Smooth muscle cell (in vitro differentiated cells): ENCODE results near the gene ALDOB. TPM values are rescaled to one million over a fixed set of nuclear protein-coding genes. Genes with fewer than 3 reads are reported as not detected.

Experiments used
- DNase-seq: peaks from one replicate; lab custom pipeline; 2025; ENCODE audit not compliant: unreplicated experiment; lab: John Stamatoyannopoulos, UW
- H2AFZ ChIP-seq: fragments of 200-600 bp; sonication (generic); 2 replicates; pipeline ENCODE4 v1.6.0; 2016; ENCODE audit warnings: antibody characterized with exemption, low read depth, mild to moderate bottlenecking
- H3F3A ChIP-seq: fragments of 200-600 bp; sonication (generic); 2 replicates; pipeline ENCODE4 v1.6.0; 2017; ENCODE audit warnings: antibody characterized with exemption, low read depth
- H3K27ac ChIP-seq: fragments of 200-600 bp; sonication (generic); 2 replicates; pipeline ENCODE4 v1.5.1; 2016; ENCODE audit warnings: low read depth, mild to moderate bottlenecking
- H3K27me3 ChIP-seq: fragments of 200-600 bp; sonication (generic); 2 replicates; pipeline ENCODE4 v1.6.1; 2016; ENCODE audit warnings: low read depth, mild to moderate bottlenecking
- H3K36me3 ChIP-seq: fragments of 200-600 bp; sonication (generic); 2 replicates; pipeline ENCODE4 v1.5.1; 2016; ENCODE audit warnings: low read depth
- H3K4me1 ChIP-seq: fragments of 200-600 bp; sonication (generic); 2 replicates; pipeline ENCODE4 v1.5.1; 2016; ENCODE audit warnings: low read depth
- H3K4me2 ChIP-seq: fragments of 200-600 bp; sonication (generic); 2 replicates; pipeline ENCODE4 v1.6.0; 2016; ENCODE audit warnings: mild to moderate bottlenecking
- H3K4me3 ChIP-seq: fragments of 200-600 bp; sonication (generic); 2 replicates; pipeline ENCODE4 v1.5.1; 2016; ENCODE audit warnings: mild to moderate bottlenecking
- H3K79me2 ChIP-seq: fragments of 200-600 bp; sonication (generic); 2 replicates; pipeline ENCODE4 v1.6.0; 2016; ENCODE audit warnings: low read depth, mild to moderate bottlenecking
- H3K9ac ChIP-seq: fragments of 200-600 bp; sonication (generic); 2 replicates; pipeline ENCODE4 v1.6.0; 2016; ENCODE audit warnings: low read depth
- H3K9me3 ChIP-seq: fragments of 200-600 bp; sonication (generic); replicated peaks from 2 replicates; pipeline ENCODE4 v1.5.1; 2016; ENCODE audit warnings: low read depth
- H4K20me1 ChIP-seq: fragments of 200-600 bp; sonication (generic); 2 replicates; pipeline ENCODE4 v1.6.0; 2016; ENCODE audit warnings: low read depth
- whole genome bisulfite sequencing: methylation state at CpG from one replicate; pipeline ENCODE4 v1.1.7; 2016; ENCODE audit warnings: low lambda C conversion rate; 5-methylcytosine and 5-hydroxymethylcytosine counted together
- polyA plus RNA-seq: library from polyadenylated mRNA; unstranded; fragments of >200 nt; fragmentation: Nextera tagmentation; extraction: Ambion mirVana; gene quantifications from 2 replicates; pipeline ENCODE4 v1.2.1, GENCODE V29; 2016
- total RNA-seq: library from RNA; depleted of rRNA; stranded (reverse); fragments of >200 nt; gene quantifications from 2 replicates; pipeline ENCODE4 v1.2.3, GENCODE V29; 2014
- TF ChIP-seq, protein P1 (sequence below): fragments of 200-600 bp; sonication (generic); IDR thresholded peaks from 2 replicates; pipeline ENCODE4 v1.5.1; 2017; ENCODE audit warnings: borderline replicate concordance, mild to moderate bottlenecking, antibody characterized with exemption; ENCODE audit not compliant: insufficient read depth, poor library complexity, severe bottlenecking

ALDOB gene
- total RNA-seq (not detected in 2 replicates), polyA plus RNA-seq (not detected in 2 replicates)

DNA sequence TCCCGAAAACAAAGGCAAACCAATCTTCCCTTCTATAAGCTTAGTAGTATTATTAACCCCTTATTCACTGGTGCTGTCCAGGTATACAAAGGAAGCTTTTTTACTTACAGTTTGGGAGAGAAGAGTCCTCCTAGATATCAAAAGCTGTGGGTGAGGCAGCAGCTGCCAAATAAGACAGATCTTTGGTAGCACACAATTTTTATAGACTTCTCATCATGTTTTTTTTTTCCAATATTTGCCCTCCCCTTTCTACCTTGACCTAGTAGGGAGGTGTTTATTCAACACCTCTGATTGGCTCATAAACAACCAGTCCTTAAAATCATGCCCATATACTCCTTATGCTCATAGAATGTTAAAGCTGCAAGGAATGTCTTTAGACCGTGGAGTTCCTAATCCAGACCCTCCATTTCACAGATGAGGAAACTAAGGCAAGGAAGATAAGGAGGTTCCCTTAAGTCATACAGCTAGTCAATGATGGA is at the start of gene ALDOB:
Gene ALDOB, minus strand, starts transcription at position 174 of the 479 bp plus-strand sequence. CDS start 4,887 bp downstream, outside the sequence.
- no peak within 1 kb of the TSS for H3K4me2 ChIP-seq
- no peaks in the 10 kb centered on the region for H3K36me3 ChIP-seq
- TF ChIP-seq, protein P1, sequence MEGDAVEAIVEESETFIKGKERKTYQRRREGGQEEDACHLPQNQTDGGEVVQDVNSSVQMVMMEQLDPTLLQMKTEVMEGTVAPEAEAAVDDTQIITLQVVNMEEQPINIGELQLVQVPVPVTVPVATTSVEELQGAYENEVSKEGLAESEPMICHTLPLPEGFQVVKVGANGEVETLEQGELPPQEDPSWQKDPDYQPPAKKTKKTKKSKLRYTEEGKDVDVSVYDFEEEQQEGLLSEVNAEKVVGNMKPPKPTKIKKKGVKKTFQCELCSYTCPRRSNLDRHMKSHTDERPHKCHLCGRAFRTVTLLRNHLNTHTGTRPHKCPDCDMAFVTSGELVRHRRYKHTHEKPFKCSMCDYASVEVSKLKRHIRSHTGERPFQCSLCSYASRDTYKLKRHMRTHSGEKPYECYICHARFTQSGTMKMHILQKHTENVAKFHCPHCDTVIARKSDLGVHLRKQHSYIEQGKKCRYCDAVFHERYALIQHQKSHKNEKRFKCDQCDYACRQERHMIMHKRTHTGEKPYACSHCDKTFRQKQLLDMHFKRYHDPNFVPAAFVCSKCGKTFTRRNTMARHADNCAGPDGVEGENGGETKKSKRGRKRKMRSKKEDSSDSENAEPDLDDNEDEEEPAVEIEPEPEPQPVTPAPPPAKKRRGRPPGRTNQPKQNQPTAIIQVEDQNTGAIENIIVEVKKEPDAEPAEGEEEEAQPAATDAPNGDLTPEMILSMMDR = no peak
- no peak within 1 kb of the TSS for H3K4me3 ChIP-seq
- no peak within 1 kb of the TSS for H3K27ac ChIP-seq
- 75% methylated on average over 2 of the region's 2 CpGs for WGBS
- no peak within 1 kb of the TSS for H3K9ac ChIP-seq
- H4K20me1 ChIP-seq = no peaks in the 10 kb centered on the region
- no peaks in the 10 kb centered on the region for H3K9me3 ChIP-seq
- no peak for DNase-seq
- H3K27me3 ChIP-seq = no peaks in the 10 kb centered on the region
- no peak within 1 kb of the TSS for H2AFZ ChIP-seq
- no peaks in the 10 kb centered on the region for H3F3A ChIP-seq
- no peaks in the 10 kb centered on the region for H3K4me1 ChIP-seq
- no peaks in the 10 kb centered on the region for H3K79me2 ChIP-seq

DNA sequence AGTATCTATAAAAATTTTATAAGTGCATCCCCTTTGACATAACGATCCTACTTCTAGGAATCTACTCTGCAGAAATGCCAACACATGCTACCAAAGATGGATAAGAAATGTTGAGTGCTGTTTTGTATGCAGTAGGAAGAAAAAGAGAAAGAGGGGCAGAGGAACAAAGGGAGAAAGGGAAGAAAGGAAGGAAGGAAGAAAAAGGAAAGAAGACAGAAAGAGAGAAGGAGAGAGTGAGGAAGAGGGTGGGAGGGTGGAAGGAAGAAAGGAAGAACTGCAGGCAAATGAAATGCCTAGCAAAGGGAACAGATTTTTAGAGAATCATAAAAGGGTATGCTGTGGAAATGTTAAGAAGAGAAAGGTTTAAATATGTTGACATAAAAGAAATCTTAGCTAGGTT is 48.5 kb upstream of the ALDOB start:
- peaks cover 39% of the 10 kb centered on the region for H3K27me3 ChIP-seq
- no peaks in the 10 kb centered on the region for H3K36me3 ChIP-seq
- no peak overlapping the region for H3K4me3 ChIP-seq
- no peak overlapping the region for H2AFZ ChIP-seq
- H3K9ac ChIP-seq = no peak overlapping the region
- H3K4me2 ChIP-seq = no peak overlapping the region
- no peaks in the 10 kb centered on the region for H4K20me1 ChIP-seq
- H3K27ac ChIP-seq = no peak overlapping the region
- no peaks in the 10 kb centered on the region for H3F3A ChIP-seq
- H3K4me1 ChIP-seq = no peaks in the 10 kb centered on the region
- no peak for DNase-seq
- no peaks in the 10 kb centered on the region for H3K9me3 ChIP-seq
- no peaks in the 10 kb centered on the region for H3K79me2 ChIP-seq
- 72% methylated on average over 1 of the region's 1 CpG for WGBS
- TF ChIP-seq, protein P1 = no peak

GRCh38 chr9:101481261-101481660 is 45.7 kb upstream of the ALDOB start:
- Histone ChIP-seq H3K9me3 (no peaks in the 10 kb centered on the region), H3K27ac (no peak overlapping the region), H3K36me3 (no peaks in the 10 kb centered on the region), H3K9ac (no peak overlapping the region), H3K27me3 (peaks cover 27% of the 10 kb centered on the region), H3F3A (no peaks in the 10 kb centered on the region), H4K20me1 (no peaks in the 10 kb centered on the region), H3K79me2 (no peaks in the 10 kb centered on the region), H3K4me3 (no peak overlapping the region), H3K4me2 (no peak overlapping the region), H2AFZ (no peak overlapping the region), H3K4me1 (no peaks in the 10 kb centered on the region)
- no peak for DNase-seq
- TF ChIP-seq, protein P1 = no peak
- 83% methylated on average over 1 of the region's 1 CpG for WGBS

- no peaks in the 10 kb centered on the region for H3F3A ChIP-seq
- H3K79me2 ChIP-seq = no peaks in the 10 kb centered on the region
- H3K4me1 ChIP-seq = no peaks in the 10 kb centered on the region
- no peaks in the 10 kb centered on the region for H3K36me3 ChIP-seq
- no peak overlapping the region for H3K27ac ChIP-seq
- H2AFZ ChIP-seq = no peak overlapping the region
- TF ChIP-seq, protein P1 = no peak
- no peaks in the 10 kb centered on the region for H3K9me3 ChIP-seq
- H3K9ac ChIP-seq = no peak overlapping the region
- no peak overlapping the region for H3K4me3 ChIP-seq
- H3K4me2 ChIP-seq = no peak overlapping the region
- no peak for DNase-seq
- H3K27me3 ChIP-seq = peaks cover 18% of the 10 kb centered on the region
- H4K20me1 ChIP-seq = no peaks in the 10 kb centered on the region
These were observed 44.8 kb upstream of the ALDOB start for GRCh38 chr9:101480386-101480785.
